ENCODE measurements around the gene ALX3. TPM values are rescaled to one million over a fixed set of nuclear protein-coding genes. Genes with fewer than 3 reads are reported as not detected.
"Not testable (repeated sequence)": the region's sequence is repeated elsewhere in the genome, so short reads cannot be mapped to it uniquely, and the experiment has no call there.

ALX3 gene
- total RNA-seq, 2 donors from 2014 or later, result not detected

- no peak for DNase-seq (ENCODE audit: low spot score)
- intact Hi-C loops (cut with DNase I), result no loop called here
Measured at GRCh38 chr1:110092991-110093390, 22.5 kb upstream of the ALX3 start.

GRCh38 chr1:110091791-110092190 is 21.3 kb upstream of the ALX3 start:
- no peak for DNase-seq (ENCODE audit: low spot score)
- intact Hi-C loops (cut with DNase I), result no loop called here

GRCh38 chr1:110091381-110091780 is 20.9 kb upstream of the ALX3 start:
- DNase-seq (ENCODE audit: low spot score), result no peak
- intact Hi-C loops (cut with DNase I), result no loop called here

GRCh38 chr1:110089561-110090275 is 19.2 kb upstream of the ALX3 start:
- intact Hi-C loops (cut with DNase I), result no loop called here
- DNase-seq (ENCODE audit: low spot score), result no peak

- intact Hi-C loops (cut with DNase I), result no loop called here
- DNase-seq (ENCODE audit: low spot score), result peak; percentile 69
Measured at GRCh38 chr1:110088739-110089316, 18.4 kb upstream of the ALX3 start.

GRCh38 chr1:110087812-110088738 is 17.6 kb upstream of the ALX3 start:
- intact Hi-C loops (cut with DNase I), result no loop called here
- DNase-seq (ENCODE audit: low spot score), result no peak

- intact Hi-C loops (cut with DNase I), result no loop called here
- no peak for DNase-seq (ENCODE audit: low spot score)
Measured at GRCh38 chr1:110086961-110087360, 16.5 kb upstream of the ALX3 start.

- intact Hi-C loops (cut with DNase I), result no loop called here
- no peak for DNase-seq (ENCODE audit: low spot score)
Measured at GRCh38 chr1:110085671-110086070, 15.2 kb upstream of the ALX3 start.

GRCh38 chr1:110084227-110085078 is 14.0 kb upstream of the ALX3 start:
- intact Hi-C loops (cut with DNase I), result no loop called here
- peak; percentile 91 for DNase-seq (ENCODE audit: low spot score)

- DNase-seq (ENCODE audit: low spot score), result no peak
- intact Hi-C loops (cut with DNase I), result no loop called here
Measured at GRCh38 chr1:110083866-110084226, 13.4 kb upstream of the ALX3 start.

- no peak for DNase-seq (ENCODE audit: low spot score)
- intact Hi-C loops (cut with DNase I), result no loop called here
Measured at GRCh38 chr1:110083061-110083865, 12.8 kb upstream of the ALX3 start.

GRCh38 chr1:110082477-110082876 is 12.0 kb upstream of the ALX3 start:
- no peak for DNase-seq (ENCODE audit: low spot score)
- intact Hi-C loops (cut with DNase I), result no loop called here

- intact Hi-C loops (cut with DNase I), result no loop called here
- DNase-seq (ENCODE audit: low spot score), result no peak
Measured at GRCh38 chr1:110081061-110081460, 10.6 kb upstream of the ALX3 start.

- intact Hi-C loops (cut with DNase I); DNase-seq (ENCODE audit: low spot score): not testable (repeated sequence)
Measured at GRCh38 chr1:110079995-110080394, 9.5 kb upstream of the ALX3 start.

GRCh38 chr1:110076789-110077500 is 6.5 kb upstream of the ALX3 start:
- intact Hi-C loops (cut with DNase I), result no loop called here
- no peak for DNase-seq (ENCODE audit: low spot score)

GRCh38 chr1:110074166-110074565 is 3.7 kb upstream of the ALX3 start:
- intact Hi-C loops (cut with DNase I), result loop anchor here in 1 of 2 donors (5.0 kb wide), 1 partner anchor 223 kb away; no protein-coding TSS in a partner anchor
- DNase-seq (ENCODE audit: low spot score), result no peak

GRCh38 chr1:110070282-110070669 is 196 bp downstream of the ALX3 start:
- intact Hi-C loops (cut with DNase I), result loop anchor here in 1 of 2 donors (5.0 kb wide), 1 partner anchor 227 kb away; no protein-coding TSS in a partner anchor
- no peak for DNase-seq (ENCODE audit: low spot score)
